Ovary (tissue), 9 donors: ENCODE data around the gene WDR82. TPM values are rescaled to one million over a fixed set of nuclear protein-coding genes. Genes with fewer than 3 reads are reported as not detected.

Source experiments
- DNase-seq, 5 donors: peaks; one replicate each; pipeline ENCODE4 v3.0.0-alpha.2; 2019 to 2020
- H3K27ac ChIP-seq, 2 donors: fragments of 200-600 bp; one replicate each; pipeline versions ENCODE4 v1.5.1 to v1.8.0; 2019 to 2022
- H3K27me3 ChIP-seq: fragments of 200-600 bp; one replicate; pipeline ENCODE4 v1.8.0; 2022
- H3K36me3 ChIP-seq: fragments of 200-600 bp; sonication (generic); one replicate; pipeline ENCODE4 v1.5.1; 2019
- H3K4me1 ChIP-seq: one replicate; pipeline ENCODE4 v1.8.1; 2013; ENCODE audit warnings: mild to moderate bottlenecking, moderate library complexity; ENCODE audit not compliant: insufficient read depth
- H3K4me3 ChIP-seq: fragments of 200-600 bp; sonication (generic); one replicate; pipeline ENCODE4 v1.5.1; 2017
- H3K9me3 ChIP-seq, 2 donors: fragments of 200-600 bp in 1 of 2; sonication (generic) in 1 of 2; one replicate each; pipeline versions ENCODE4 v1.5.1 to v1.8.1; 2013 to 2019; ENCODE audit warnings: mild to moderate bottlenecking in 1 of 2, moderate library complexity in 1 of 2
- CTCF ChIP-seq, 3 donors: fragments of 450-650 bp in 2 of 3; fragments of 200-600 bp in 1 of 3; IDR thresholded peaks; one replicate each; pipeline versions ENCODE4 v1.5.1 to v1.8.0; 2016 to 2022; ENCODE audit warnings: antibody characterized with exemption in 3 of 3, mild to moderate bottlenecking in 1 of 3
- EP300 ChIP-seq: sonication (generic); formaldehyde crosslinking; IDR thresholded peaks from one replicate; pipeline ENCODE4 v1.6.1; 2017; ENCODE audit warnings: antibody characterized with exemption
- POLR2A ChIP-seq: fragments of 450-650 bp; IDR thresholded peaks from one replicate; pipeline ENCODE4 v1.6.1; 2017; ENCODE audit warnings: antibody characterized with exemption, mild to moderate bottlenecking, moderate library complexity
- WGBS, 3 donors: extraction: QIAGEN DNeasy Blood & Tissue Kit in 1 of 3; methylation state at CpG; one replicate each; pipeline versions ENCODE4 v1.1.5 to v1.1.7; 2013 to 2017; 5-methylcytosine and 5-hydroxymethylcytosine counted together
- intact Hi-C, 4 donors: fragments of 100-400 bp; cut with DNase I; formaldehyde crosslinking; loops; one replicate each; pipeline versions ENCODE4 v1.11.0 to v1.15.1; 2022 to 2023
- polyA plus RNA-seq, 2 donors: library from polyadenylated mRNA; stranded (reverse); fragments of 200-250 nt in 1 of 2; fragments of 350-450 nt in 1 of 2; fragmentation: Illumina TruSeq in 1 of 2; extraction: RNeasy Lipid Tissue Mini Kit (QIAGEN cat#74804) in 1 of 2; gene quantifications; one replicate each; pipeline ENCODE4 v1.2.3, GENCODE V29; 2013 to 2014
- total RNA-seq, 7 donors: library from RNA; depleted of rRNA in 2 of 7; stranded (reverse); fragments of >200 nt in 2 of 7; fragmentation: NEBNext Ultra II Directional in 3 of 7; extraction: Animal tissue kit (Norgen Biotek cat#: 25700) in 3 of 7; gene quantifications; one replicate each; pipeline versions ENCODE4 v1.1.0 to v1.2.4, GENCODE V29; 2016 to 2023
- donor health status: DM: no; HTN: no; CAD: no; lungs with moderate emphysema.
- donor health status: DM: no; HTN: no; CAD: no.
- donor health status: Bipolar disorder and iron deficiency.
- donor health status: DM: yes; HTN: yes; CAD: no.
- donor health status: DM: no; HTN: no; CAD: no.
- donor health status: DM: yes; HTN: yes; CAD: no.

Gene WDR82
- total and polyA plus RNA-seq, 9 donors, result 36.4 to 110 (median 95.2) TPM

GRCh38 chr3:52225452-52226228 is 52.8 kb downstream of the WDR82 start, which contains the start of gene TLR9:
Gene TLR9, minus strand, starts transcription at chr3:52225645. Its CDS starts 116 bp downstream, at chr3:52225529.
- Histone ChIP-seq H3K4me3 (no peak within 1 kb of the TSS), H3K27ac (no peak within 1 kb of the TSS), H3K4me1 (peaks cover 9% of the 10 kb centered on the region), H3K36me3 (peaks cover 2% of the 10 kb centered on the region), H3K27me3 (no peaks in the 10 kb centered on the region), H3K9me3 (no peaks in the 10 kb centered on the region)
- DNase-seq, result no peak
- TF ChIP-seq POLR2A (no peak), EP300 (no peak), CTCF (IDR thresholded peaks at IDR 0.05) (no peak)
- intact Hi-C loops, result loop anchor here in 1 of 4 donors (10.0 kb wide), 1 partner anchor 49 kb away; the partner anchor contains the start of gene WDR82
- 70 to 75% (median 74%) methylated on average over 9 of the region's 9 CpGs for WGBS, 3 donors

GRCh38 chr3:52223449-52224408 is 54.7 kb downstream of the WDR82 start:
- intact Hi-C loops, result loop anchor here in 3 of 4 donors (5.0 to 10.0 kb wide), 3 partner anchors 51 to 124 kb away; partner anchors contain the start of gene WDR82 (in 1 of the 3)
- 92 to 94% (median 93%) methylated on average over 32 of the region's 32 CpGs for WGBS, 3 donors
- no peak overlapping the region for H3K4me3 ChIP-seq
- H3K36me3 ChIP-seq, result no peaks in the 10 kb centered on the region
- H3K4me1 ChIP-seq, result peaks cover 9% of the 10 kb centered on the region
- DNase-seq, result peak in 2 of 5 donors; percentile 21 to 30
- no peaks in the 10 kb centered on the region for H3K27me3 ChIP-seq
- H3K9me3 ChIP-seq, result no peaks in the 10 kb centered on the region
- no peak overlapping the region for H3K27ac ChIP-seq
- TF ChIP-seq EP300 (no peak), CTCF (IDR thresholded peaks at IDR 0.05) (no peak), POLR2A (no peak)

GRCh38 chr3:52222319-52223221 is 55.9 kb downstream of the WDR82 start:
- intact Hi-C loops, result loop anchor here in 3 of 4 donors (5.0 to 10.0 kb wide), 3 partner anchors 52 to 125 kb away; partner anchors contain the start of gene WDR82 (in 1 of the 3)
- DNase-seq, result peak in 2 of 5 donors; percentile 25 to 38
- 79 to 86% (median 84%) methylated on average over 41 of the region's 41 CpGs for WGBS, 3 donors
- no peaks in the 10 kb centered on the region for H3K9me3 ChIP-seq
- TF ChIP-seq EP300 (no peak), CTCF (IDR thresholded peaks at IDR 0.05) (no peak), POLR2A (no peak)
- H3K36me3 ChIP-seq, result no peaks in the 10 kb centered on the region
- peaks cover 9% of the 10 kb centered on the region for H3K4me1 ChIP-seq
- no peak overlapping the region for H3K27ac ChIP-seq
- no peaks in the 10 kb centered on the region for H3K27me3 ChIP-seq
- no peak overlapping the region for H3K4me3 ChIP-seq
